ENCODE measurements around the gene C4orf54.

DNA sequence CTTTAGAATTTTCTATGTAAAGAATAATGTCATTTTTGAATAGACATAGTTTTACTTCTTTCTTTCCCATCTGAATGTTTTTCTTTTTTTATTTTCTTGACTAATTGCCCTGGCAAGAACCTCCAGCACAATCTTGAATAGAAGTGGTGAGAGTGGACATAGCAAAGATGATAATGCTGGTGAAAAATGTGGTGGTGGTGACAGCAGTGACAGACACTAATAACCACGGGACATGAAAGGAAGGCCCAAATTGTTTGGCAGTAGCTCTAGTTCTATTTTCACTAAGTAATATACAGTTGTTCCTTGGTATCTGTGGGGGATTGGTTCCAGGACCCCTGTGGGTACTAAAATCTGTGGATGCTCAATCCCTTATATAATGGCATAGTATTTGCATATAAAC, 29.6 kb downstream of the C4orf54 start:
- TF ChIP-seq, protein P1, sequence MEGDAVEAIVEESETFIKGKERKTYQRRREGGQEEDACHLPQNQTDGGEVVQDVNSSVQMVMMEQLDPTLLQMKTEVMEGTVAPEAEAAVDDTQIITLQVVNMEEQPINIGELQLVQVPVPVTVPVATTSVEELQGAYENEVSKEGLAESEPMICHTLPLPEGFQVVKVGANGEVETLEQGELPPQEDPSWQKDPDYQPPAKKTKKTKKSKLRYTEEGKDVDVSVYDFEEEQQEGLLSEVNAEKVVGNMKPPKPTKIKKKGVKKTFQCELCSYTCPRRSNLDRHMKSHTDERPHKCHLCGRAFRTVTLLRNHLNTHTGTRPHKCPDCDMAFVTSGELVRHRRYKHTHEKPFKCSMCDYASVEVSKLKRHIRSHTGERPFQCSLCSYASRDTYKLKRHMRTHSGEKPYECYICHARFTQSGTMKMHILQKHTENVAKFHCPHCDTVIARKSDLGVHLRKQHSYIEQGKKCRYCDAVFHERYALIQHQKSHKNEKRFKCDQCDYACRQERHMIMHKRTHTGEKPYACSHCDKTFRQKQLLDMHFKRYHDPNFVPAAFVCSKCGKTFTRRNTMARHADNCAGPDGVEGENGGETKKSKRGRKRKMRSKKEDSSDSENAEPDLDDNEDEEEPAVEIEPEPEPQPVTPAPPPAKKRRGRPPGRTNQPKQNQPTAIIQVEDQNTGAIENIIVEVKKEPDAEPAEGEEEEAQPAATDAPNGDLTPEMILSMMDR (conservative IDR thresholded peaks at IDR 0.05 in 1 of 2, IDR thresholded peaks at IDR 0.05 in 1 of 2; ENCODE audit: extremely low read depth in 1 of 2, insufficient read depth in 1 of 2, low read depth in 1 of 2, low read length in 2 of 2), result no peak
- TF ChIP-seq EZH2 (IDR thresholded peaks at IDR 0.05; ENCODE audit: borderline replicate concordance, low read length), result no peak
